Neural progenitor cell (in vitro differentiated cells): ENCODE data around the gene MORC4.

Experiments
- EZH2 ChIP-seq: fragments of 200-600 bp; sonication (generic); IDR thresholded peaks from 2 replicates; pipeline ENCODE4 v1.6.1; 2017; ENCODE audit warnings: antibody characterized with exemption, mild to moderate bottlenecking, moderate library complexity
- EZH2phosphoT487 ChIP-seq: fragments of 200-600 bp; sonication (generic); IDR thresholded peaks from 2 replicates; pipeline ENCODE4 v1.6.1; 2017; ENCODE audit warnings: antibody characterized with exemption
- TF ChIP-seq, protein P1 (sequence below): fragments of 200-600 bp; sonication (generic); IDR thresholded peaks from 2 replicates; pipeline ENCODE4 v1.5.1; 2017; ENCODE audit warnings: antibody characterized with exemption, mild to moderate bottlenecking

DNA sequence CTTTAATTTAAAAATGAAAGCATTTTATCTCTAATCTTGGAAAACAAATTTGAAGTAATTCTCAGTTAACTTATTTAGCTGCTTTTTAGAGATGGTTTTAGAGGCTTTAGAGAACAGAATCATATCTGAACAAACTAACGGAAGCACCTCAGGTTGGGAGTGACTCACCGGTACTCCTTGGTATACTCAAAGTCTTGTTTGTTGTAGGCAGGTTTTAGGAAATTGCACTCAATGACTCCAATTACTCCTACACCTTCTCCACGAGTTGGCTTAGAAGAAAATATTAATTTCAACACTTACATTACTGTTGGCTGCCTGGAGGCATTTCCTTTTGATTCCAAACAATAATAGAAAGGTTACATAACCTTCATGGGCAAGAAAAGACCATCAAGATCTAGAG lies 23.6 kb downstream of the MORC4 start:
- TF ChIP-seq, protein P1, sequence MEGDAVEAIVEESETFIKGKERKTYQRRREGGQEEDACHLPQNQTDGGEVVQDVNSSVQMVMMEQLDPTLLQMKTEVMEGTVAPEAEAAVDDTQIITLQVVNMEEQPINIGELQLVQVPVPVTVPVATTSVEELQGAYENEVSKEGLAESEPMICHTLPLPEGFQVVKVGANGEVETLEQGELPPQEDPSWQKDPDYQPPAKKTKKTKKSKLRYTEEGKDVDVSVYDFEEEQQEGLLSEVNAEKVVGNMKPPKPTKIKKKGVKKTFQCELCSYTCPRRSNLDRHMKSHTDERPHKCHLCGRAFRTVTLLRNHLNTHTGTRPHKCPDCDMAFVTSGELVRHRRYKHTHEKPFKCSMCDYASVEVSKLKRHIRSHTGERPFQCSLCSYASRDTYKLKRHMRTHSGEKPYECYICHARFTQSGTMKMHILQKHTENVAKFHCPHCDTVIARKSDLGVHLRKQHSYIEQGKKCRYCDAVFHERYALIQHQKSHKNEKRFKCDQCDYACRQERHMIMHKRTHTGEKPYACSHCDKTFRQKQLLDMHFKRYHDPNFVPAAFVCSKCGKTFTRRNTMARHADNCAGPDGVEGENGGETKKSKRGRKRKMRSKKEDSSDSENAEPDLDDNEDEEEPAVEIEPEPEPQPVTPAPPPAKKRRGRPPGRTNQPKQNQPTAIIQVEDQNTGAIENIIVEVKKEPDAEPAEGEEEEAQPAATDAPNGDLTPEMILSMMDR = no peak
- no peak for TF ChIP-seq EZH2
- TF ChIP-seq EZH2phosphoT487 = no peak
